Heart right ventricle (tissue), 16 donors: ENCODE measurements around the gene ONECUT3. TPM values are rescaled to one million over a fixed set of nuclear protein-coding genes. Genes with fewer than 3 reads are reported as not detected.

Experiments used
- ATAC-seq, 8 donors: fragments of 200-7000 bp; cut with Tn5 transposase; one replicate each; pipeline ENCODE4 v1.9.1; 2020; ENCODE audit warnings: mild to moderate bottlenecking in 8 of 8, moderate library complexity in 8 of 8, moderate number of reproducible peaks in 1 of 8
- DNase-seq, 2 donors: peaks; one replicate each; pipeline ENCODE4 v3.0.0-alpha.2; 2020
- H3K27ac ChIP-seq, 10 donors: fragments of 200-600 bp; sonication (generic) in 2 of 10; one replicate each; pipeline versions ENCODE4 v1.5.0 to v1.8.0; 2020 to 2022; ENCODE audit warnings: mild to moderate bottlenecking in 3 of 10
- H3K27me3 ChIP-seq, 7 donors: fragments of 200-600 bp; one replicate each; pipeline ENCODE4 v1.8.0; 2021 to 2022; ENCODE audit warnings: mild to moderate bottlenecking in 2 of 7
- H3K36me3 ChIP-seq, 9 donors: fragments of 200-600 bp; sonication (generic) in 1 of 9; one replicate each; pipeline versions ENCODE4 v1.5.0 to v1.8.0; 2020 to 2022; ENCODE audit warnings: mild to moderate bottlenecking in 2 of 9
- H3K4me1 ChIP-seq, 9 donors: fragments of 200-600 bp; sonication (generic) in 1 of 9; one replicate each; pipeline versions ENCODE4 v1.5.0 to v1.8.0; 2020 to 2022; ENCODE audit warnings: mild to moderate bottlenecking in 4 of 9
- H3K4me3 ChIP-seq, 10 donors: fragments of 200-600 bp; sonication (generic) in 2 of 10; one replicate each; pipeline versions ENCODE4 v1.5.0 to v1.8.0; 2020 to 2022; ENCODE audit warnings: mild to moderate bottlenecking in 7 of 10, moderate library complexity in 2 of 10
- H3K9me3 ChIP-seq, 11 donors: fragments of 200-600 bp in 10 of 11; sonication (generic) in 2 of 11; one replicate each; pipeline versions ENCODE4 v1.5.0 to v1.8.0; 2013 to 2022; ENCODE audit warnings: mild to moderate bottlenecking in 2 of 11, control low read depth in 1 of 11, moderate library complexity in 1 of 11
- CTCF ChIP-seq, 9 donors: fragments of 200-600 bp; sonication (generic) in 2 of 9; IDR thresholded peaks; one replicate each; pipeline versions ENCODE4 v1.5.0 to v1.8.0; 2021 to 2022; ENCODE audit warnings: antibody characterized with exemption in 9 of 9, mild to moderate bottlenecking in 5 of 9, moderate library complexity in 1 of 9
- WGBS, 2 donors: extraction: QIAGEN DNeasy Blood & Tissue Kit; methylation state at CpG; one replicate each; pipeline ENCODE4 v1.1.7; 2013; ENCODE audit warnings: inconsistent platforms in 1 of 2; 5-methylcytosine and 5-hydroxymethylcytosine counted together
- intact Hi-C, 10 donors: fragments of 100-400 bp; cut with DNase I; formaldehyde crosslinking; loops; one replicate each; pipeline versions ENCODE4 v1.11.1 to v1.14.2; 2022
- polyA plus RNA-seq, 2 donors: library from polyadenylated mRNA; stranded (reverse); fragments of 200-250 nt; gene quantifications; one replicate each; pipeline ENCODE4 v1.2.3, GENCODE V29; 2013
- total RNA-seq, 10 donors: library from RNA; stranded (reverse); fragmentation: NEBNext Ultra II Directional in 3 of 10; extraction: Animal tissue kit (Norgen Biotek cat#: 25700) in 3 of 10; gene quantifications; one replicate each; pipeline versions ENCODE4 v1.2.1 to v1.2.4, GENCODE V29; 2021 to 2023
- donor health status: Arrhythmogenic right ventricular cardiomyopathy.
- donor health status: ischemic (EF 13 %, LVEDD 7.1; RV severe dilation, severe dysfunction).
- donor health status: healthy with polysubstance abuse.
- donor health status: DM: no; HTN: yes; CAD: no.
- donor health status: DM: no; HTN: no; CAD: no.
- donor health status: ischemic (EF 25% LVEDD 6.9; RV normal size, moderate dysfunction).
- donor health status: ischemic (EF 25% LVEDD 5.7; RV mildly dilated, moderate dysfunction).
- donor health status: healthy.
- donor health status: DM: yes; HTN: yes; CAD: no.
- donor health status: Ischemic cardiomyopathy.
- donor health status: ischemic (EF 35%, LVEDD 5.7; RV mildly dilated, moderate dysfunction).
- donor health status: nonischemic (EF 11% LVEDD 7.7; RV severe dilation, severe dysfunction).
- donor health status: DM: yes; HTN: yes; CAD: no.
- donor health status: PGD.
- donor health status: ischemic (EF 29% LVEDD 5.4; RV normal size, mild dysfunction).
- donor health status: nonischemic (EF 23%, LVEDD 6.1; RV moderate dilation, normal function).

Gene ONECUT3
- total and polyA plus RNA-seq, 12 donors: not detected

GRCh38 chr19:1746401-1747284, 6.7 kb upstream of the ONECUT3 start:
- intact Hi-C loops: loop anchor here in 1 of 10 donors (10.0 kb wide), 1 partner anchor 52 kb away; no protein-coding TSS in a partner anchor
- peaks cover 42 to 94% (median 92%) of the 10 kb centered on the region in 7 donors for H3K27me3 ChIP-seq
- peaks cover 10 to 25% (median 19%) of the 10 kb centered on the region in 9 donors for H3K4me1 ChIP-seq
- ATAC-seq: no peak
- no peak overlapping the region for H3K4me3 ChIP-seq
- no peaks in the 10 kb centered on the region for H3K9me3 ChIP-seq
- 3 to 5% methylated on average over 29 to 31 of the region's 31 CpGs for WGBS, 2 donors
- no peak for DNase-seq
- no peak for TF ChIP-seq CTCF (IDR thresholded peaks at IDR 0.05)
- no peaks in the 10 kb centered on the region for H3K36me3 ChIP-seq
- no peak overlapping the region for H3K27ac ChIP-seq

- no peak for TF ChIP-seq CTCF (IDR thresholded peaks at IDR 0.05)
- H3K27ac ChIP-seq: no peak overlapping the region
- DNase-seq: no peak
- no peak for ATAC-seq
- no peaks in the 10 kb centered on the region for H3K36me3 ChIP-seq
- H3K4me3 ChIP-seq: no peak overlapping the region
- H3K27me3 ChIP-seq: peaks cover 47 to 94% (median 93%) of the 10 kb centered on the region in 7 donors
- H3K4me1 ChIP-seq: peaks cover 10 to 25% (median 19%) of the 10 kb centered on the region in 9 donors
- 3 to 5% methylated on average over 20 to 21 of the region's 22 CpGs for WGBS, 2 donors
- intact Hi-C loops: loop anchor here in 1 of 10 donors (10.0 kb wide), 1 partner anchor 53 kb away; no protein-coding TSS in a partner anchor
- no peaks in the 10 kb centered on the region for H3K9me3 ChIP-seq
Measured at GRCh38 chr19:1747285-1748114, 5.8 kb upstream of the ONECUT3 start.

GRCh38 chr19:1748115-1748872, 5.0 kb upstream of the ONECUT3 start:
- TF ChIP-seq CTCF (IDR thresholded peaks at IDR 0.05): no peak
- Histone ChIP-seq H3K4me1 (peaks cover 10 to 25% (median 19%) of the 10 kb centered on the region in 9 donors), H3K36me3 (no peaks in the 10 kb centered on the region), H3K27ac (no peak overlapping the region), H3K4me3 (no peak overlapping the region), H3K27me3 (peaks cover 50 to 94% (median 92%) of the 10 kb centered on the region in 7 donors), H3K9me3 (no peaks in the 10 kb centered on the region)
- ATAC-seq (no peak), DNase-seq (no peak)
- intact Hi-C loops: loop anchor here in 1 of 10 donors (10.0 kb wide), 1 partner anchor 53 kb away; no protein-coding TSS in a partner anchor
- WGBS, 2 donors: 1 to 2% methylated on average over 50 to 61 of the region's 61 CpGs
